SW480 (cell line): Measurements from ENCODE around the gene FGF8.
"Not testable (repeated sequence)": the region's sequence is repeated elsewhere in the genome, so short reads cannot be mapped to it uniquely, and the experiment has no call there.

ENCODE experiments used
- DNase-seq: peaks from one replicate; pipeline ENCODE4 v3.0.0-alpha.2; 2016; ENCODE audit warnings: low spot score

Gene FGF8

GRCh38 chr10:101775273-101776160 lies at the start of gene FGF8:
Gene FGF8 (minus strand): TSS chr10:101776114. CDS start chr10:101775900, 214 bp downstream.
- DNase-seq = no peak

GRCh38 chr10:101824736-101825135 lies 48.8 kb upstream of the FGF8 start:
- no peak for DNase-seq

GRCh38 chr10:101818872-101819633 lies 43.1 kb upstream of the FGF8 start:
- peak; percentile 75 for DNase-seq

DNA sequence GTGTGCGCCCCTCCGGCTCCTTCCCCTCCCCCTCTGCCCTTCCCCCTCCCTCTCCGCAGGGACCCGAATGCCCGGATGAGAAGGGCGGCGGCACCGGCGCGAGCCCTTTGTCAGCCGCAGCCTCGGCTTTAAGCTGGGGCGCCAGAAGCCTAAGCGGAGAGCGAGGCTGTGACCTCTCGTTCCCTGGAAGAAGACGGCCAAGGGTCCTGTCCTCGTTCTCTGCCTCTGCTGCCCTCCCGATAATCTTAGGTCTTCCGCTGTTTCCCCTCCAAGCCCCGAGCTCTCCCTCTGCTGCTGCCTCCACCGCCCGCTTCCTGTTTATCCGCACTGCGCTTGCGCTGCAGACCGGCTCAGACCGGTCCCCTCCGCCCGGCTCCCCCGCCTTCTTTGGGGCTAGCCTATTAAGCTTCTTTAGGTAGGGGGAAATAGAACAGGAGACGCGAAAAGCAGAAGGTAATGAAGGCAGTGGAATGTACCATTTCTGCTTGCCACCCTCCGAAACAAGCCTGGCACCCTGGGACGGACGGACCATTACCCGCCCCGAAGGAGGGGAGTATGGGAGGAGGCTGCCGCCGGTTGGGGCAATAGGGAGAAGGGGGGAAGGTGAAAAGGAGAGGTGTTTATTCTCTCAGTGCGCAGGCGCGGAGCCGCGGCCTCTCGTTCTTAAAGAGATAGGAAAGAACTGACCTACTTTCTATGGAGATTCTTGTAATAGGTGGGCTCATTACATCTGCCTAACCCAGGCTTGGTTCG lies 42.4 kb upstream of the FGF8 start, which contains the start of gene OGA:
Gene OGA, minus strand, starts transcription at position 326 of the 753 bp plus-strand sequence. CDS start 422 bp downstream, outside the sequence.
- peak; percentile 100 for DNase-seq

GRCh38 chr10:101817337-101818118 lies 41.6 kb upstream of the FGF8 start:
- DNase-seq = peak; percentile 52

DNA sequence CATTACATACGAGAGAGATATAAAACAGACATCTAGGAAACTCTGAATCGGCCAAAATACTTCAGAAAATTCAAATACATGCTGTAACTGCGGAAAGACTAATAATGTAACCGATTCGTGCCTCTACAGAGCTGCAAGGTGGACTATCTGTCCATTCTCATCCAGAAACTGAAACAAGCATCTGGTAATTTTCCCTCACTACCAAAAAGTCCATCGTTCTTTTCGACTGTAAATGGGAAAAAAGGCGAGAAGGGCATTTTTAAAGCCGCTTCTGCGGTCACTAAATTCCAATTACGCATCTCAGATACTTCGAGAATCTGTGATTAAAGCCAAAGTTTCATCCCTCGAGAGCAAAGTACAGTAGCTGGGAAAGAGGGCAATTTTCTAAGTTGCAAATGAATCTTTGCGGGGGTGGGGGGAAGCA lies 41.0 kb upstream of the FGF8 start:
- DNase-seq = no peak

DNA sequence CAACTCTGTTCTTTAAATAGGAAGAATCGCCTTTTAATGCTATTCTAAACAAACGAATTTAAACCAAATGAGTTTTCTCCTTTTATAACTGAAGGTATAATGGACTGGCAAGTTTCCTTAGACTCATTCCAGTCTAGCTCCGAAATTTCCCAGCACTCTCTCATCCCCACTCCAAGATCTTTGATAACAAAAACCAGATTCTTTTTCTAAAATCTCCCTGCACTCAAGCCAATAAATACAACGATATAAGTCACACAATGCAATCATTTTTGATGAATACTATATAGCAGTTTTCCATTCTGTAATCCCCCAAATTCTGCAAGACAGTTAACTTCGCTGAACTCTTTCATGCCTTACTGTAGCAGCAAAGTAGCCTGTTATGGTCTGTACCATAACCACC lies 40.5 kb upstream of the FGF8 start:
- DNase-seq = no peak

- DNase-seq = no peak
Measured at GRCh38 chr10:101814466-101815071, 38.7 kb upstream of the FGF8 start.

GRCh38 chr10:101812606-101813005 lies 36.7 kb upstream of the FGF8 start:
- no peak for DNase-seq

- DNase-seq = no peak
Measured at GRCh38 chr10:101807158-101807557, 31.2 kb upstream of the FGF8 start.

DNA sequence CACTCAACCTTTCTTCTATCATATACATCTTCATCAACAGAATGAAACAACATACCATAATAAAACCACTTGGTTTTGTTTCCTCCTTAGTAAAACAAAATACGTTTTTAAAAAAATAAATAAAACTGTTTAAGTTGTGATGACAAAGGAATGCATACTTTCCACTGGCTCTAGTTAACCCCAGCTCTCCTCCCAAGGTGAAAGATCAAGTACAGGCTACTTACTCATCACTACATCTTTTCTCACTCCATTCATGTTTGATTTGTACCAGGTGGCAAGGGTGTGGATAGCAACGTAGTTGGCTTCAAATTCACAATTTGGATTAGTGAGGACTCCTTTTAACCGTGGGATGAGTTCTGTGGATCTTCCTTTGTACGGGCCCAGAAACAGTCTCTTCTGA lies 27.6 kb upstream of the FGF8 start:
- no peak for DNase-seq

- no peak for DNase-seq
Measured at GRCh38 chr10:101797403-101798059, 21.6 kb upstream of the FGF8 start.

GRCh38 chr10:101793526-101793925 lies 17.6 kb upstream of the FGF8 start:
- no peak for DNase-seq

DNA sequence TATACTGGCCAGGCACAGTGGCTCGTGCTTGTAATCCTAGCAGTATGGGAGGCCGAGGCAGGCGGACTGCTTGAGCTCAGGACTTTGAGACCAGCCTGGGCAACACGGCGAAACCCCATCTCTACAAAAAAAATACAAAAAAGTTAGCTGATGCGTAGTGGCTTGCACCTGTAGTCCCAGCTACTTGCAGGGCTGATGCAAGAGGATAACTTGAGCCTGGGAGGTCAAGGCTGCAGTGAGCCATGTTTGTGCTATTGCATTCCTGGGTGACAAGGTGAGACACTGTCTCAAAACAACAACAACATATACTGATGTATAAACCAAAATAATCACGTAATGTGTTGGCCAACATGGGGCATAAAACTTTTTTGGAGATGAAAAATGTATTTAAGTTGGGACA lies 13.8 kb upstream of the FGF8 start:
- no peak for DNase-seq

DNA sequence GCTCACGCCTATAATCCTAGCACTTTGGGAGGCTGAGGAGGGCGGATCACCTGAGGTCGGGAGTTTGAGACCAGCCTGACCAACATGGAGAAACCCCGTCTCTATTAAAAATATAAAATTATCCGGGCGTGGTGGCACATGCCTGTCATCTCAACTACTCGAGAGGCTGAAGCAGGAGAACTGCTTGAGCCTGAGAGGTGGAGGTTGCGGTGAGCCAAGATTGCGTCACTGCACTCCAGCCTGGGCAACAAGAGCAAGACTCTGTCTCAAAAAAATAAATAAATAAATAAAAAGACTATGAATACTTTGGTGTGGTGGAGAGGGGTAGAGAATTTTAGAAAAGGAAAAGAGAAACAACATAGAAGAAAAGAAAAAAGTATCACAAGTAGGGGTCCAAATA lies 13.3 kb upstream of the FGF8 start:
- not testable (repeated sequence) for DNase-seq

GRCh38 chr10:101785801-101786200 lies 9.9 kb upstream of the FGF8 start:
- DNase-seq = no peak

- no peak for DNase-seq
Measured at GRCh38 chr10:101784558-101784957, 8.6 kb upstream of the FGF8 start.

GRCh38 chr10:101783736-101784118 lies 7.8 kb upstream of the FGF8 start:
- no peak for DNase-seq

- peak; percentile 75 for DNase-seq
Measured at GRCh38 chr10:101782811-101783735, 7.2 kb upstream of the FGF8 start, which contains the start of gene NPM3. Gene NPM3 (minus strand): TSS chr10:101783446. CDS start chr10:101783390, 56 bp downstream.
